ENCODE results near the gene OCA2.
"Not testable (repeated sequence)": the region's sequence is repeated elsewhere in the genome, so short reads cannot be mapped to it uniquely, and the experiment has no call there.

OCA2 gene

GRCh38 chr15:27865926-27866325 is 233.2 kb downstream of the OCA2 start:
- DNase-seq = no peak

DNA sequence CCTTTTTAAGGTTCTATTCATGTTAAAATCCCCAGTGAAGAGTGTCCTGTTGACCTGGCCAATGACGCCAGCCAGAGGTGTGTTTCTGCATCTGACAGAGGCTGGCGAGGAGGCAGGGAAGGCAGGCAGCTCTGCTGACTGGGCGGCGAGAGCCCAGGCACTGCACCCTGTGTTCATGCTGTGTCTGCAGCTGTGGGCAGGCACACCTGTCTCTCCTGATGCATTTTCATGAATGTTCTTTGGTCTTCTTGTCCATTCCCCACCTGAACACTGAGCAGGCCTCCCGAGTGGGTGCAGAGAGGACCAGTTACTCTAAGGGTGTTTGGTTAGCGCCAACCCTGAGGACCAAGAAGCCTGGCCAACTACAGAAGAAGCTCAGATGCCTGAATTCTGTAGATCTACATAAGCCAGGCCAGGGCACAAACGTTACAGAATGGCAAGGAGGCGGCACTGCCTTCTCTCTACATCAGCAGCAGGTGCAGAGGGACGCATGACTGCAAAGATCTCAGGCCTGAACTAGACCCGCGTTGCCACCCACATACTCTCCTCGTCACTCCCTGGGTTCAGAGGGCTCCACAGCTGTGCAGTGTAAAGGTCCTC is 233.7 kb downstream of the OCA2 start:
- no peak for DNase-seq

DNA sequence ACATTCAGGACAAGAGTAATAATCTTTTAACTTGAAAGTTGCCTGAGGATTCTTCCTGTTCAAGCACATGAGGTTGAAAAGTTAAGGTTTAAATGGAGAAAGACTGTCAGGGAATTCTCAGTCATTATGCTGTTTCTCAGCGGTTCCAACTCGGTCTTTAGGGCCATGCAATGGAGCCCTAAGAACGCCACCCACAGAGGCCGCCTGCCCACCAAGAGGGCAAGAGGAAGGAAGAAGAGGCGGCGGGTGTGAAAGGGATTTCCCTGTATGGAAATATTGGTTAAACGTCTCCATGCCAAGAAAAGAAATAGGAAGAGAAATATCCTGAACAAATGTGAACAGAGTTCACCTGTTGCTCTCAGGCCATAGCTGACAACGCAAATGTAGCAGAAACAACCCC is 234.4 kb downstream of the OCA2 start:
- DNase-seq = no peak

- no peak for DNase-seq
These were observed 235.0 kb downstream of the OCA2 start for GRCh38 chr15:27864086-27864485.

DNA sequence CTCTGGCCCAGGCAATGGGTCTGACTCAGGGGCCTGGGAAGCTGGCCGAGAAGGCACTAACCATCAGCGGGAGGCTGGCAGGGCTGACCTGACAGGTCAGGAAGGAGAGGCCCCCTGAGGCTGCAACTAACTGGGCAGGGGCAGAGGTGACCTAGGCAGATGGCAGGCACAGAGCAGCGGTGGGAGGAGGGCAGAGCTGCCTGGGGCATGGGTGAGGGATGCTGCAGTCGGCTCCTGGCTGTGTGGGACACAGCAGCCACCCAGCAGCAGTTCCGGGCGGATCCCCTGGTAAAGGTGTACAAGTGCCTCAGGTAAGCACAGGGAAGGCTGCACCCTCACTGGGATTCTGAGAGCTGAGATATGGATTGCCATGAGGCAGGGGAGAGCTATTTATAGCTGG is 236.1 kb downstream of the OCA2 start:
- DNase-seq = no peak

DNA sequence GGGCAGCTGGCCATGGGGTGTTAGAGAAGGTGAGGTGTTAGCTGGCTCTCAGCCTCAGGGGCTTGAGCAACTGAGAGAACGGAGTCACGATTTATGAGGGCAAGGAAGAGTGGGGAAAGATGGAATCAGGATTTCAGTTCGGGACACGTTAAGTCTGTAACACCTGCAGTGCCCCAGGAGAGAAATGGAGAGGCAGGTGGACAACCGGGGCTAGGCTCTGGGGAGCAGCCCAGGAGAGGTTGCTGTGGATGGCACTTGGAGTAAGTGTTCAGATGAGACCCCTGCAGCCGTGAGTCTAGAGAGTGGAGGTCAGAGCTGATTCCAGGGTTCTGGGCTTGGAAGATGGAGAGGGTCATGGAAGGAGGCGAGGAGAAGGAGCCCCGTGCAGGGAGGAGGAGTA is 237.9 kb downstream of the OCA2 start:
- no peak for DNase-seq

DNA sequence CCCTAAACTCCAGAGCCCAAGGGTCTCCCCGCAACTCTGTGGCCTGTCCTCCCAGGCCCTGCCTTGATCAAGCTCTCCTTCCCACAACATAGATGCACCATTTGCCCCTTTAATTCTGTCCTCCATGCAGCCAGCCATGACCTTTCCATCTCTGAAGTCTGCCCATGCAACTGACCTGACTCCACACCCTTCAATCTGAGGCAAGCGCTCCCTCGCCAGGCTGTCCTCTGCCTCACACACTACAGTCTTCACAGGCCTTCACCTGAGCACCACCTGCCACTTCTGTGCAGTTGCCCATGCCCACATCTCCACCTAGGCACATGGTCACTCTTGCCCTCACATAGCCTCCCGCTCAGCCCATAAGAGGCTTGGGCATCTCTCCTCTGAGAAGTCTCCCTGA is 244.0 kb downstream of the OCA2 start:
- DNase-seq = no peak

- DNase-seq = no peak
These were observed 244.5 kb downstream of the OCA2 start for GRCh38 chr15:27854601-27855000.

- no peak for DNase-seq
These were observed 245.3 kb downstream of the OCA2 start for GRCh38 chr15:27853624-27854455.

DNA sequence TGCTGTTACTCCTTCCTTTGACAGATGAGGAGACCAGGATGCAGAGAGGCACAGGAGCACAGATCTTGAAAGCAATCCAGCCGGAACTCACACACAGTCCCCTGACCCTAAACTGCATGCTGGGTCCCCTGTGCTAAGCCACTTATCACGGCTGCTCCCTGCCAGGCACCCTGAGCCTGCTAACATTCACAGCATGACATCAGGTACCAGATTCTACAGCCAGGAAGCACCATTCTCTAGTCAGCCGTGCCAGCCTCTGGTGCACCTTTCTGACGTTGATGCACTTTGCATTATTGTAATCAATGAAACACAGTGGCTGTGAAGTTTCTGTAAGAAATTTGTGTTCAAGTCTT is 247.3 kb downstream of the OCA2 start:
- no peak for DNase-seq

DNA sequence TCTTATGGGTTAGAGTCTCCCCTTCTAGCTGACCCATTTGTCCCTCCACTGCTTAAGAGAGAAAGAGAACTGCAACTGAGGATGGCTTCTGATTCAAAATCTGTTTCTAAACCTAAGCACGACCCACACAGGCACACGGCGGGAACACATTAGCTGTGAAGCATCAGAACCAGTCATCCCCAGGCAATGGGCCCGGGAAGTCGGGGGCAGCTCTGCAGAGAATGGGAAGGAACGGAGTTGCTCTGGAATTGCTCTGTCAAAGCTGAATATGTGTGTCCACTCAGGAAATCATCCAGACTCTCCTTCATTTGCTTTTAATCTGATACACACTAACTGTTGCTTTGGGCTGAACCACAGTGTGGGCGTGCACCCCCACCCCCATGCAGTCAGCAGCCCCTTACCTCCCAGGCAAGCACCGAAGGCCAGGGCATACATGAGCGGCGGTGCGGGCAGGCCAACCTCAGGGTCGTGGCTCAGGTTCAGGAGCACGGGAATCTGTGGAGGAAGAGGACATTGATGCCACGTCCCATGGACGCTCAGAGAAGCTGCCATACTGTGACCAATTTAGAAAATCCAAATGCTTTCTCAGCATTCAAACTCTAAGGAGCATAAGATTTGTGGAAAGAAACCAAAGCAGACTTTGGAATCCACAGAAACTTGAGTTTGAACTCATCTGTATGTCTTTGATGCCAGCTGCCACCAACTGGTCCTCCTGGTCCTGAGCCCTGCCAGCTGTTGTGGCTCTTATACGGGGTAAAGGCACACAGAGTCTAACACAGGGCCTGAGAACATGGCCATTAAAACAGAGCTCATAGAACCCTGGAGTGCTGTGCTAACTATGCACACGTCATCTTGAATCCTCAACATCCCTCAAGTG is 247.9 kb downstream of the OCA2 start:
- DNase-seq = no peak

DNA sequence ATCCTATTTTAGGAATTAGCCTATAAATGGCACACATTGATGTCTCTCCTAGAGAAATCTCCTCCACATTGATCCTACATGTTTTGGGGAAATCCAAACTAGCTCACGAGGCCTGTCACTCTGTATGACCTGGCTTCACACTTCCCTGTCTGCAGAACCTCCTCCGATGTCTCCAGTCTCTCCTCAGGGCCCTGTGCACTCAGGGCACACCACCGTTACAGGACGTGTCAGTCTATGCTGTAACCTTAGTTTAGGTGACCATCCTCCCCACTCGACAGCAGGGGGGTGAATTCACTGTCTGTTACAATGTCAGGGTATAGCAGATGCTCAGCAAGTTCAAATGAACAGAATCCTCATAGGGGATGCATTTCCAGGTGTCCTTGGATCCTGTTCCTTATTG is 249.1 kb downstream of the OCA2 start:
- DNase-seq = no peak

DNA sequence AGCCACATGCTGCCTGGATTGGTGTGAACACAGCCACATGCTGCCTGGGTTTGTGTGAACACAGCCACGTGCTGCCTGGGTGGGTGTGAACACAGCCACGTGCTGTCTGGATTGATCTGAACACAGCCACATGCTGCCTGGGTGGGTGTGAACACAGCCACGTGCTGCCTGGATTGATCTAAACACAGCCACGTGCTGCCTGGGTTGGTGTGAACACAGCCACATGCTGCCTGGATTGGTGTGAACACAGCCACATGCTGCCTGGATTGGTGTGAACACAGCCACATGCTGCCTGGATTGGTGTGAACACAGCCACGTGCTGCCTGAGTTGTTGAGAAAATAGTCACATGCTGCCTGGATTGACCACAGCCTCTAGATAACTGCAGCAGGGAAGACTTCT is 250.2 kb downstream of the OCA2 start:
- DNase-seq = not testable (repeated sequence)

DNA sequence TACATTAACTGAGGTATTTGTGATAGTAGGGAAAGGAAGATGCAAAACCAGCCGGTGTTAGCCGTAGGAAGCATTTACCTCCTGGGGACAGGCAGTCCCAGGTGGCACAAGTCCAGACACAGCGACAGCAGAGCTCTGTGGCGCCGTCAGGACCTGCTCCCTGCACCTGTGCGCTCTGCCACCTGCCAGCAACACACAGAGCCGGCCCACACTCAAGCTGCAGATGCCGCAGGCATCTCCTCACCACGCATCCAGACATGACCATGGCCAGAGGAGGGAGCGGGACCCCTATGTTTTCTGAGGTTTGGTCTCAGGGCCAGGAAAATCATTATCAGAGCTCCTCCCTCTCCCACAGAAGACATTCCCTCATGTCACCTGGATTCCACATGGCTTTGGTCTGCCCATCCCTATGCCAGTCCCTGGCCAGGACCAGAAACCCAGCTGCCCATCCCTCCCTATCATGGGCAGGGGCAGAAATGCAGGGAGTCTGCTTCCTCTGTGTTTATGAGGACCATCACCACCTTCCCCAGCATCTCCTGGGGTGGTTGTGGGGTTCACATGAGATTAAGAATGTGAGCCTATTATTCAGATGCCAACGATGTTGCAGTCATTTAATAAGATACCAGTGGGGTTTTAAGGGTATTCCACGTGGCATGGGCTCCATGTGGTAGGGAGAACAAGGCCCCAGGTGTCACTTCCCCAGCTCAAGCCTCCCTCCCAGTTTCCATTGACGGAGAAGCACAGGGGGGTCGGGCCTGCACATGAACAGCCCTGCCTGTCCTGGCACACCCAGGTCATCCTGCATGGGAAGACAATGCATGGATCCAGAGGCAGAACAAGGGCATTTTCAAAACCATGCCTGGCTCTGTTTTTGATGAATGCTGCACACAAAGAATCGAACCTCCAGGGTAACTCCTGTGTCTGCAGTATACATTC is 251.1 kb downstream of the OCA2 start:
- DNase-seq = no peak

DNA sequence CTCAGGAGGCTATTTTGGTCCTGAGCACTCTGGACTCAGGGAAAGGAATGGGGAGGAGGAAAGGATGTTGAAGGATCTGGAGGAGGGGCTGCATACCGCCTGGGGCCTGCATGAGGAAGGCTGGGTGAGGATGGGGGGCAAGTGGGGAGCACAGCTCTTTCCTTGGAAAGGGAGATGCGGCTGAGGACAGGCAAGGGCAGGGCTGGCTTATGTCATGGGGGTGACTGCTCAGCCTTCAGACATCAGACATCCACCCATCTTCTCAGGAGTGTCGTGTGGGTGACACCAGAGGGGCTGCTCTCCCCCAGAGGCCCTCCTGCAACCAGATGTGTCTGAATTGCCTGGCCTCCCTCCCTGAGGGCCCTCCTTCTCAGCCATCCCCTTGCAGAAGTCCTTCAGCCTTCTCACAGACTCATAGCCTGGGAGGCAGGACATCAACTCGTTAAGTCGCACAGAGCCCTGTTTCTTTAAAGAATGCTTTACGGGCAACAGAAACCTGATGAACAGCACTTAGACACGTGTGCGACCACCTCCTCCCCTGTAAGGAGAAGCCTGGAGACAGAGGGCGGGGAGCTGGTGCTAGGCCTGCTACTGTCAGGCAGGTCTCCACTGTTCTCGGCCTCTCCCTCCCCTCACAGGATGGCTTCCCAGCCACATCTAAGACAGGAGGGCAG is 252.3 kb downstream of the OCA2 start:
- DNase-seq = no peak

DNA sequence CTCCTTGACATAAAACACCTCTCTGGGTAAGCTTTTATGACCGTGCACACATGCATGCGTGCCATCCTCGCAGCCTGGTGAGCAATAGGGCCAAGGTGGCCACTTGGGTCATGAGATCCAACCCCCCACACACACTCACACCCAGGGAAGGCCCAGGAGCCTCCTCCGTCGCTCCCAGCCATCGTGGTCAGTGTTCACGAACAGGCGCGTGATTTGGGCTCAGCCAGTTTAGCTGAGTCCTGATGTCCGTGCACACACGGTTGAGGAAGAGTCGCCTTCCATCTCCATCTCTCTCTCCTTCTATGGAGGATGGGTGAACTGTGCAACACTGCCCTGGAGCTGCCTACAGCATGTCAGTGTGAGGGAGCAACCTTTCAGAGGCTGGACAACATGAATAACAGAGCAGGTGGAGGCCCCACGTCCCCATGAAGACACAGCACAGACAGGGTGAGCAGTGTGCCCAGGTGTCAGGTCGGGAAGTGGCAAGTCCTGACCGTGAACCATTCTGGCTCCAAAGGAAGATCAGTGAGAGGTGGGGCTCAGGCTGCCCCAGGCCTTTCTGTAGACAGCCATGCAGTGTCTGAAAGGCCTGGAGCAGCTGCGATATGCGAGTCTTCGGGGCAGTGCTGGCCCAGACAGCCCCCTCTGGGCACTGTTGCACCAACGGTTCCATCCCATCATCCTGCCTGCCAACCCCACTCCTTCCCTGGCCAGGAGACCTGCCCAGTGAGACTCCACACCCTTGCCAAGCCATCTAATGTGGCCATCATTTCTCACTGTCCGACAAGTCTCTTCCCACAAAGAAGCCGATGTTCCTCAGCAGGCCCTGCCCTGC is 253.4 kb downstream of the OCA2 start:
- DNase-seq = no peak

GRCh38 chr15:27844018-27844666 is 255.0 kb downstream of the OCA2 start:
- DNase-seq = no peak

DNA sequence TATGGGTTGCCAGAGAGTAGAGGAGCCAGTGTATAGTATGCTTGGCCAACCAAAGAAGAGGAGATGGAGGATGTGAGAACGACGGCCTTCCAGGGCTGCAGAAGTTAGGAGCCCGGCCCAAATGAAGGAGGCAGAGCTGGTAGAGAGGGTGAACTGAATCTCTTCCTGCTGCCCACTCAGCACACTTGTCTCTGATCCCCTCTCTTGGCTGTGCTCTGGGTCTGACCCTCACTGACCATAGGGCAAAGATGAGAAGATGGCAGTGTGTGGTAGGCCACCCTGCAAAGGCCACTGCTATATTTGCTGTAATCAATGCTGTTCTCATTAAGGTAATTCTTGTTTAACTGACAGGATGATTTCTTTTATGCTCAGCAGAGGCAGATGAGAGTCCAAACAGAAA is 256.0 kb downstream of the OCA2 start:
- DNase-seq = no peak

DNA sequence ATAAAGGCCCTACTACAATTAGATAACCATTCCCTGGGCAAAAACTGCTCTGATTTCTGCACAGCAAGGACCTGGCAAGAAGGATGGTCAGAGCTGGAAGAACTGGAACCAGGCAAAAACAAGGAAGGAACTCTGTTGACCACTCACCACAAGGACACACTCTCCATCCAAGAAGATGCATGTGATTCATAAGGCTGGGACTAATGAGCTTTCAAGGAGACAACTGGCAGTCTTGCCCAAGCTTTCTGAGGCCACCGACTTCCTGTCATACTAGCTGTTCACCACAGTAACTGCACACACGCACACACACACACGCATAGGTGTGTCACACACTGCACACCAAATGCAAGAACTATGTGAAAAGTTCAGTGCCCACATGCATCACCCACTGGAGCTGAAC is 256.6 kb downstream of the OCA2 start:
- no peak for DNase-seq

GRCh38 chr15:27835233-27835939 is 263.7 kb downstream of the OCA2 start:
- DNase-seq = no peak

All from activated naive CD4-positive, alpha-beta T cell treated with Interleukin-2 at 50 U/mL for 16 hours (primary cell).